ENCODE measurements around the gene ARAP2.

DNA sequence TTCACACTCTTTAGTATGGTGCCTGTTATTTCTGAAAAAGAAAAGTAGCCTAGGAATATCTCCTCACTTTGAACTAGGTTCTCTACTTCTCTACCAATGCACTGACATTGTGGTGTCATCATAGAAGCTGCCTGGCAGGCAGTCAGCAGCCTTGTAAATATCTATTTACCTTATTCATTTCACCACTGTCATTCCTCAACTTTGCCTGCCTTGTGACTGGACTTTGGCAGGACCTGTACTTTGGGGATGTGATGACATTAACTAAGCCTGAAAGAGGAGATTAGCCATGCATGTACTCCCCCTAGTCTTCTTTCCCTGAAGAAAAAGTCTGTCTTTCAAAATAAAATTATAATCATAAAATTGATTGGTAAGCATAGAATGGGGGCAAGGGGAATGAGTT lies 207.2 kb downstream of the ARAP2 start:
- TF ChIP-seq POLR2AphosphoS5 (IDR thresholded peaks at IDR 0.05) (no peak), CTCF (IDR thresholded peaks at IDR 0.05) (no peak)
